Measurements from ENCODE around the gene PANX2.
"Not testable (repeated sequence)": the region's sequence is repeated elsewhere in the genome, so short reads cannot be mapped to it uniquely, and the experiment has no call there.

The PANX2 gene

GRCh38 chr22:50200461-50201190 is 30.1 kb downstream of the PANX2 start, which contains the start of gene SELENOO:
TSS of gene SELENOO (plus strand) at chr22:50201011. CDS start at chr22:50201037, 26 bp downstream.
- DNase-seq, result peak; percentile 33 to 45

GRCh38 chr22:50201191-50202129 is 30.9 kb downstream of the PANX2 start:
- no peak for DNase-seq

- DNase-seq, result no peak
These were observed 31.7 kb downstream of the PANX2 start for GRCh38 chr22:50202130-50202666.

GRCh38 chr22:50203288-50203687 is 32.8 kb downstream of the PANX2 start:
- no peak for DNase-seq

GRCh38 chr22:50204571-50204970 is 34.0 kb downstream of the PANX2 start:
- DNase-seq, result no peak

GRCh38 chr22:50204998-50205397 is 34.5 kb downstream of the PANX2 start:
- not testable (repeated sequence) for DNase-seq

- no peak for DNase-seq
These were observed 35.4 kb downstream of the PANX2 start for GRCh38 chr22:50205781-50206569.

- DNase-seq, result no peak
These were observed 36.1 kb downstream of the PANX2 start for GRCh38 chr22:50206599-50206998.

- no peak for DNase-seq
These were observed 37.0 kb downstream of the PANX2 start for GRCh38 chr22:50207383-50208140.

GRCh38 chr22:50208430-50208938 is 38.0 kb downstream of the PANX2 start:
- no peak for DNase-seq

GRCh38 chr22:50208939-50209892 is 38.7 kb downstream of the PANX2 start:
- DNase-seq, result no peak

- peak in 1 of 2 experiments; percentile 48 for DNase-seq
These were observed 39.4 kb downstream of the PANX2 start for GRCh38 chr22:50209893-50210292.

GRCh38 chr22:50210378-50211139 is 40.0 kb downstream of the PANX2 start:
- DNase-seq, result no peak

GRCh38 chr22:50211147-50211546 is 40.6 kb downstream of the PANX2 start:
- DNase-seq, result no peak

GRCh38 chr22:50213263-50213662 is 42.7 kb downstream of the PANX2 start:
- no peak for DNase-seq

GRCh38 chr22:50215297-50216054 is 44.9 kb downstream of the PANX2 start:
- no peak for DNase-seq

GRCh38 chr22:50216055-50216683 is 45.6 kb downstream of the PANX2 start:
- DNase-seq, result no peak

Data from cerebellar nuclear complex (tissue), 1 donor.